Ovary (tissue), 9 donors: ENCODE data around the gene GAP43. TPM values are rescaled to one million over a fixed set of nuclear protein-coding genes. Genes with fewer than 3 reads are reported as not detected.

Experiments used
- DNase-seq, 5 donors: peaks; one replicate each; pipeline ENCODE4 v3.0.0-alpha.2; 2019 to 2020
- H3K27ac ChIP-seq, 2 donors: fragments of 200-600 bp; one replicate each; pipeline versions ENCODE4 v1.5.1 to v1.8.0; 2019 to 2022
- H3K27me3 ChIP-seq: fragments of 200-600 bp; one replicate; pipeline ENCODE4 v1.8.0; 2022
- H3K36me3 ChIP-seq: fragments of 200-600 bp; sonication (generic); one replicate; pipeline ENCODE4 v1.5.1; 2019
- H3K4me1 ChIP-seq: one replicate; pipeline ENCODE4 v1.8.1; 2013; ENCODE audit warnings: mild to moderate bottlenecking, moderate library complexity; ENCODE audit not compliant: insufficient read depth
- H3K4me3 ChIP-seq: fragments of 200-600 bp; sonication (generic); one replicate; pipeline ENCODE4 v1.5.1; 2017
- H3K9me3 ChIP-seq, 2 donors: fragments of 200-600 bp in 1 of 2; sonication (generic) in 1 of 2; one replicate each; pipeline versions ENCODE4 v1.5.1 to v1.8.1; 2013 to 2019; ENCODE audit warnings: mild to moderate bottlenecking in 1 of 2, moderate library complexity in 1 of 2
- CTCF ChIP-seq, 3 donors: fragments of 450-650 bp in 2 of 3; fragments of 200-600 bp in 1 of 3; IDR thresholded peaks; one replicate each; pipeline versions ENCODE4 v1.5.1 to v1.8.0; 2016 to 2022; ENCODE audit warnings: antibody characterized with exemption in 3 of 3, mild to moderate bottlenecking in 1 of 3
- EP300 ChIP-seq: sonication (generic); formaldehyde crosslinking; IDR thresholded peaks from one replicate; pipeline ENCODE4 v1.6.1; 2017; ENCODE audit warnings: antibody characterized with exemption
- POLR2A ChIP-seq: fragments of 450-650 bp; IDR thresholded peaks from one replicate; pipeline ENCODE4 v1.6.1; 2017; ENCODE audit warnings: antibody characterized with exemption, mild to moderate bottlenecking, moderate library complexity
- WGBS, 3 donors: extraction: QIAGEN DNeasy Blood & Tissue Kit in 1 of 3; methylation state at CpG; one replicate each; pipeline versions ENCODE4 v1.1.5 to v1.1.7; 2013 to 2017; 5-methylcytosine and 5-hydroxymethylcytosine counted together
- intact Hi-C, 4 donors: fragments of 100-400 bp; cut with DNase I; formaldehyde crosslinking; loops; one replicate each; pipeline versions ENCODE4 v1.11.0 to v1.15.1; 2022 to 2023
- polyA plus RNA-seq, 2 donors: library from polyadenylated mRNA; stranded (reverse); fragments of 200-250 nt in 1 of 2; fragments of 350-450 nt in 1 of 2; fragmentation: Illumina TruSeq in 1 of 2; extraction: RNeasy Lipid Tissue Mini Kit (QIAGEN cat#74804) in 1 of 2; gene quantifications; one replicate each; pipeline ENCODE4 v1.2.3, GENCODE V29; 2013 to 2014
- total RNA-seq, 7 donors: library from RNA; depleted of rRNA in 2 of 7; stranded (reverse); fragments of >200 nt in 2 of 7; fragmentation: NEBNext Ultra II Directional in 3 of 7; extraction: Animal tissue kit (Norgen Biotek cat#: 25700) in 3 of 7; gene quantifications; one replicate each; pipeline versions ENCODE4 v1.1.0 to v1.2.4, GENCODE V29; 2016 to 2023
- donor health status: DM: no; HTN: no; CAD: no; lungs with moderate emphysema.
- donor health status: DM: no; HTN: no; CAD: no.
- donor health status: Bipolar disorder and iron deficiency.
- donor health status: DM: yes; HTN: yes; CAD: no.
- donor health status: DM: no; HTN: no; CAD: no.
- donor health status: DM: yes; HTN: yes; CAD: no.

The GAP43 gene
- total and polyA plus RNA-seq, 9 donors: 0.21 to 0.75 (median 0.29) TPM; not detected in 5

DNA sequence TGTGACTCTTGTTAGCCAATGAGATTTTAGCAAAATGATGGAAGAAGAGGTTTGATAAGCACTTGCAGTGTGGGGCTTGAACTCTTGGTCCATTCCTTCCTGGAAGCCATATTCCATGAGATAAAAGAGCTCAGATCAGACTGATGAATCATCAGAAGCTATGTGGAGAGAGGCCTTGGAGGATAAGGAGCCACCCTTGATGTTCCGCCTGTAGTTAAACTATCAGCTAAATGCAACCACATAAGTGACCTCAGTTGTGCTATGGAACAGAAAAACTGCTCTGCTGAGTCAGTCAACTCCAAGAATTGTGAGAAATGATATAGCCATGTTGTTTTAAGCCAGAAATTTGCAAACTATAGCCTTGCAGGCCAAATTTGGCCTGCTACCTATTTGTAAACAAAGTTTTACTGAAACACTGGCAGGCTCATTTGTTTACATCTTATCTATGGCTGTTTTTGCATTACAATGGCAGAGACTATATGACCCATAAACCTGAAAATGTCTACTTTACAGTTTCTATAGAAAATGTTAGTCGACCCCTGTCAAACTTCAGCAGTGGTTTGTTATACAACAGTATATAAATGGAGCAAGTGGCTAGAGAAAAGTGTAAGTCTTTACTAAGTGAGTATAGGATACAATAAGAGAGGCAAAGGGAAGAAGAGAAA, 27.6 kb upstream of the GAP43 start:
- Histone ChIP-seq H3K4me3 (no peak overlapping the region), H3K27ac (no peak overlapping the region), H3K36me3 (no peaks in the 10 kb centered on the region), H3K27me3 (no peaks in the 10 kb centered on the region), H3K4me1 (no peaks in the 10 kb centered on the region), H3K9me3 (no peaks in the 10 kb centered on the region)
- no peak for DNase-seq
- TF ChIP-seq EP300 (no peak), POLR2A (no peak), CTCF (IDR thresholded peaks at IDR 0.05) (no peak)
- WGBS, 3 donors: 94 to 100% (median 96%) methylated on average over 2 of the region's 2 CpGs
- intact Hi-C loops: no loop called here

GRCh38 chr3:115598216-115598615, 25.1 kb upstream of the GAP43 start:
- Histone ChIP-seq H3K27ac (no peak overlapping the region), H3K4me3 (no peak overlapping the region), H3K27me3 (no peaks in the 10 kb centered on the region), H3K9me3 (no peaks in the 10 kb centered on the region), H3K4me1 (no peaks in the 10 kb centered on the region), H3K36me3 (no peaks in the 10 kb centered on the region)
- intact Hi-C loops: no loop called here
- no peak for TF ChIP-seq CTCF (IDR thresholded peaks at IDR 0.05)
- no peak for TF ChIP-seq POLR2A
- TF ChIP-seq EP300: no peak
- no peak for DNase-seq

DNA sequence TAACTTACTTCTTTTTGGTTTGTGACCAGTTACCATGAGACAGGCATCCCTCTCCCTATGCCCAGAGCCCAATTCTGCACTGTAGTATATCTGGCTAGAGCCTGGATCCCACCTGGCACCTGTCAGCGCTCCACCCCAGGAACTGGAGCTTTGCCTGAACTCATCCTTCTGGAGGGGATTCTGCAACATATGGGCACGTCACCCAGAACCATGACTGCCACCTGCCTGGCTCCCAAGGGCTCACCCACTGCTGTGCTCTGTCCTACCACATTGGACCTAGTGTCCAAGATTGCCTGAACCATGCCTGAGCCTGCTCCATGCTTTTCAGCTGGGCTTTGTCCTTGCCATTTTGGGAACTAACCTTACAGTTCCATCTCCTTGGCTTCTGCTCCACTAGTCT, 21.1 kb upstream of the GAP43 start:
- no peaks in the 10 kb centered on the region for H3K27me3 ChIP-seq
- H3K27ac ChIP-seq: no peak overlapping the region
- no peak for DNase-seq
- H3K36me3 ChIP-seq: no peaks in the 10 kb centered on the region
- no peak overlapping the region for H3K4me3 ChIP-seq
- WGBS, 3 donors: 84 to 92% (median 92%) methylated on average over 2 of the region's 2 CpGs
- intact Hi-C loops: no loop called here
- no peaks in the 10 kb centered on the region for H3K9me3 ChIP-seq
- H3K4me1 ChIP-seq: no peaks in the 10 kb centered on the region
- no peak for TF ChIP-seq EP300

DNA sequence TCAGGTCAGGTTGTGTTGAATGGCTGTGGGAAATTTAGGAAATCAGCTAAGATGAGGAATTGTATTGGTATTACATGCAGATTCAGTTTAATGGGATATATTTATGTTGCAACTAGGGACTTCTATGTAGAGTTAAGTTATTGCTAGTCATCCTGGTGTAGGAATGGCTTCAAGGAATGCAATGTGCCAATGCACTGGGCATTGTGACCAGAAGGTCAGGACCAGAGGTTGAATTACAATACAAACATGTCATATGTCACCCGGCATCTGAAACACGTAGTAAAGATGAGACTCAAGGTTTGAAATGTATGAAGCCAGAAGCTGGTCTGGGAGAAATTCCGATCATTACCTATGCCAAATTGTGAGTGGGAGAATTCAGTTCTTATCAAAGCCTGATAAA, 11.7 kb upstream of the GAP43 start:
- Histone ChIP-seq H3K9me3 (no peaks in the 10 kb centered on the region), H3K27me3 (no peaks in the 10 kb centered on the region), H3K4me1 (no peaks in the 10 kb centered on the region), H3K27ac (no peak overlapping the region), H3K36me3 (no peaks in the 10 kb centered on the region), H3K4me3 (no peak overlapping the region)
- TF ChIP-seq CTCF (IDR thresholded peaks at IDR 0.05) (no peak), EP300 (no peak), POLR2A (no peak)
- no peak for DNase-seq
- intact Hi-C loops: no loop called here
- WGBS, 3 donors: 57 to 86% (median 81%) methylated on average over 3 of the region's 3 CpGs

DNA sequence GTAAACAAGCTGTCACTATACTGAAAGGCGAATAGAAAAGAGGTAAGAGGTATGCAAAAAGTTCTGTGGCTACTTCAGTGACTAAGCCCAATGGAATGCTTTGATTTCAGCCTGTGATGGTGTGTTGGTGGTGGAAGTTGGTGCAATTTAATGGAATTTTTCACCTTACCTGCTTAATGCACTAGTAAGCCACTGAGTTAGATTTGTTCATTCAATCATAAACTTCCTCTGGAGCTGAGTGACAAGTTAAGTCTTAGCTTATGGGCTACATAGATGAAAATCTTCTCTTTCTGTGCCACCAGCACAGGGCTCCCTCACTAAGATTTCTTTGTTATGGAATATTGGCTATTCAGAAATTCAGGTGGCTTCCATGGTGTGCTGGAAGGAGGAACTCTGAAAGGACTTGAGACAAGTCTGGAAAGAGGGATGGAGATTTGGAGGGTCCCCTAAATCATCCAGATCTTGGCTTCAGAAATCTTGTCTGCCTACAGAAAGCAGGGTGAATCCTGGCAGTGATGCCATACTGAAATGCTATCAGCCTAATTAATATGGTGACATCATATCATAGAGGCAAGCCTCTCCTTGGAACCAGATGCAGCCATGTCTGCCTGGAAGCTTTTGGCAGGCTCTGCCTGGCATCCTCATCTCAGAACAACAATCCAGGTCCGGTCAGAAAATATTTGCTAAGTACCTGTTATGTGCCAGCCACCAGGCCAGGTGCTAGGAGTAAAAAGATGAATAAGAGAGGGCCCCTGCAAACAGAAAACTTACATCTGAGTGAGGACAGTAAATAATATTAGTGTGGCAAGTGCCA, 8.1 kb upstream of the GAP43 start:
- no peak for DNase-seq
- TF ChIP-seq EP300 (no peak), CTCF (IDR thresholded peaks at IDR 0.05) (no peak), POLR2A (no peak)
- no peaks in the 10 kb centered on the region for H3K4me1 ChIP-seq
- H3K27me3 ChIP-seq: no peaks in the 10 kb centered on the region
- no peak overlapping the region for H3K27ac ChIP-seq
- intact Hi-C loops: no loop called here
- 85 to 88% (median 88%) methylated on average over 2 of the region's 2 CpGs for WGBS, 3 donors
- H3K36me3 ChIP-seq: no peaks in the 10 kb centered on the region
- no peaks in the 10 kb centered on the region for H3K9me3 ChIP-seq
- H3K4me3 ChIP-seq: no peak overlapping the region
